Choroid plexus epithelial cell (primary cell): Measurements from ENCODE around the gene GAS2.

ENCODE experiments used
- DNase-seq: peaks from one replicate; pipeline ENCODE4 v3.0.0-alpha.2; 2010; ENCODE audit warnings: low read depth
- H3K4me3 ChIP-seq: 2 replicates; pipeline ENCODE4 v1.5.1; 2011; ENCODE audit warnings: low read depth, mild to moderate bottlenecking, control low read depth, low read length, moderate library complexity
- TF ChIP-seq, protein P1 (sequence below): conservative IDR thresholded peaks from 2 replicates; pipeline ENCODE4 v1.5.1; 2011; ENCODE audit warnings: low read depth, mild to moderate bottlenecking, control low read depth, inconsistent platforms, low read length, moderate library complexity

The GAS2 gene

DNA sequence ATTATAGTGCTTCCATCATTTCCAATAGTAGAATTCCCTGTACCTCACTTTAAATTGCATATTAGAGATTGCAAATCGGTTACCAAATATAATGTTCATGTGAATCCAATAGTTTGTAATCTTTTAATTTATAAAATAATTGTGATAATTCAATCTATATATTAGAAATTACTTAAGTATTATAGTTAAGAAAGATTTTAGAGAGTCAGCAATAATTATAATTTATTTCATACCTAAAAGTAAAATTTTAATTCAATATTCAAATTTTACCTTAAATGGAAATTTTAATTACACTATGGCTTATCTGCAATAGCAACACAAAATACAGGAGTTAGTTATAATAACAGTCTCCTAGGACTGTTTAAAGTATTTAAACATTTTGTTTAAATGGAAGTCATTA lies 180.3 kb downstream of the GAS2 start:
- H3K4me3 ChIP-seq, result no peak overlapping the region
- TF ChIP-seq, protein P1, sequence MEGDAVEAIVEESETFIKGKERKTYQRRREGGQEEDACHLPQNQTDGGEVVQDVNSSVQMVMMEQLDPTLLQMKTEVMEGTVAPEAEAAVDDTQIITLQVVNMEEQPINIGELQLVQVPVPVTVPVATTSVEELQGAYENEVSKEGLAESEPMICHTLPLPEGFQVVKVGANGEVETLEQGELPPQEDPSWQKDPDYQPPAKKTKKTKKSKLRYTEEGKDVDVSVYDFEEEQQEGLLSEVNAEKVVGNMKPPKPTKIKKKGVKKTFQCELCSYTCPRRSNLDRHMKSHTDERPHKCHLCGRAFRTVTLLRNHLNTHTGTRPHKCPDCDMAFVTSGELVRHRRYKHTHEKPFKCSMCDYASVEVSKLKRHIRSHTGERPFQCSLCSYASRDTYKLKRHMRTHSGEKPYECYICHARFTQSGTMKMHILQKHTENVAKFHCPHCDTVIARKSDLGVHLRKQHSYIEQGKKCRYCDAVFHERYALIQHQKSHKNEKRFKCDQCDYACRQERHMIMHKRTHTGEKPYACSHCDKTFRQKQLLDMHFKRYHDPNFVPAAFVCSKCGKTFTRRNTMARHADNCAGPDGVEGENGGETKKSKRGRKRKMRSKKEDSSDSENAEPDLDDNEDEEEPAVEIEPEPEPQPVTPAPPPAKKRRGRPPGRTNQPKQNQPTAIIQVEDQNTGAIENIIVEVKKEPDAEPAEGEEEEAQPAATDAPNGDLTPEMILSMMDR, result no peak
- DNase-seq, result no peak

DNA sequence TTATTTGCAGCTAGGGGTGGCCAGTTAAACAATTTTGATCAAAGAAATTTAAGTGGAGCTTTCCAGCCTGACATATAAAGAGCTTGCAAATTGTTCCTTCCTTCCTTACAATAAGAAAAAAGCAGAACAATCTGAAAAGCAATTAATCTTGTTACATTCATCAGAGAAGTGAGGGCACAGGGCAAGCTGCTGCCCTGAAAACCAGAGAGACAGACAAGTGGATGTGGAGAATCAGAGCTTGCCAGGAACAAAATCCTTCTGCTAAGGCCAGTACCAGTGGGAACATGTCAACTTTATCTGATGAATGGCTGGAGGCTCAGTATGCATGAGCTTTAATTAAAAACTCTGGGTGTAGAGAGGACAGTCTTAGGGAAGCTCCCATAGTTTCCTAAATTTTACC lies 185.1 kb downstream of the GAS2 start:
- TF ChIP-seq, protein P1, result no peak
- no peak for DNase-seq

DNA sequence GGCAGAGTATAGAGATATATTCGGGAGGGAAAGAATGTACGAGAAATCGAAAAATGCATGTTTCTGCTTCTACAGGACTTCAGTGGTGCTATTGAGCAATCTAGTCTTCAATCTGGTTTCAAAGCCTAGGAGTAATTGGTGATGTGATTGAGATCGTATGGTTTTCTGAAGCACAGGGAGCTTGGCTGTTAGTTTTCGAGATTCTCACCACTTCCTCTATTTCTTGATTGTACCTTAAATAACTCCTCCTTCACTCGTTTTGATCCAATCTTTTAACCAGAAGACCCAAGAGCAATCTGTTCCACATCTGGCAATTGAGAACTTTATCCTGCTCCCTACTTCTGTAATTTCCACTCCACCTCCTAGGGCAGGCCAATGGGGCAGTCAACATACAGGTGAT lies 193.3 kb downstream of the GAS2 start:
- DNase-seq, result no peak
- H3K4me3 ChIP-seq, result no peak overlapping the region
- TF ChIP-seq, protein P1, result no peak

More for the DNA sequence above, 185.1 kb downstream of the GAS2 start:
- H3K4me3 ChIP-seq, result no peak overlapping the region

- DNase-seq, result no peak
- TF ChIP-seq, protein P1, result no peak
- H3K4me3 ChIP-seq, result no peak within 1 kb of the TSS
Measured at GRCh38 chr11:22860241-22860640, 193.8 kb downstream of the GAS2 start, which contains the start of gene CCDC179. Gene CCDC179 (minus strand): TSS chr11:22860474. CDS start chr11:22860421, 53 bp downstream.
